ENCODE data around the gene SECTM1.

The SECTM1 gene

DNA sequence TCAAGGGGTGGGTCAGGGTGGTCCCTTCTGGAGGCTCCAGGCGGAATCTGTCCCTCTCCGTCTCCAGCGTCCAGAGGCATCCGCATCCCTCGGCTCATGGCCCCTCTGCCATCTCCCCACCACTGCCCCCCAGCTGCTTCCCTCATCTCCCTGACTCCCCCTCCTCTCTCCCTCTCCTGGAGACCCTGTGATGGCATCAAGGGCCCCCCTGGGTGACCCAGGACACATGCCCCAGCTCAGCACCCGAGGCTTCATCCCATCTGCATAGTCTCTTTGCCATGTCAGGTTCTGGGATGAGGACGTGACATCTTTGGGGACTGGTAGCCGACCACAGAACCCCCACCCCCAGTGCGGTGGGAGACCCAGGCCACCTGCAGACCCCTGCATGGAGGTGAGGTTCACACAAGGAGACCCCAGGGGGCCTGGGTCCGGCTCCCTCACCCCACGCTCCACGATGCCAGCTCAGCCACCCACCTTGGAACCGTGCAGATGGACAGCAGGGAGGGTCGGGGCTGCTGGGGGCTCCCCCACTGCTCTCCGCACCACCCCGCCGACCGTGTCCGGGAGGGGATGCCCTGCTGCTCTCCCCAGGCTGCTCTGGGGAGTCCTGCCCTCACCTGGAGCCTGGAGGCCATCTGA lies 3.8 kb downstream of the SECTM1 start:
- Mint-ChIP-seq H3K36me3 (ENCODE audit: low read depth) (no peaks in the 10 kb centered on the region), H3K27ac (no peak overlapping the region), H3K4me1 (ENCODE audit: low read depth) (peaks cover 8% of the 10 kb centered on the region), H3K9me3 (no peaks in the 10 kb centered on the region), H3K27me3 (ENCODE audit: low read depth) (peaks cover 8% of the 10 kb centered on the region), H3K4me3 (no peak overlapping the region)

DNA sequence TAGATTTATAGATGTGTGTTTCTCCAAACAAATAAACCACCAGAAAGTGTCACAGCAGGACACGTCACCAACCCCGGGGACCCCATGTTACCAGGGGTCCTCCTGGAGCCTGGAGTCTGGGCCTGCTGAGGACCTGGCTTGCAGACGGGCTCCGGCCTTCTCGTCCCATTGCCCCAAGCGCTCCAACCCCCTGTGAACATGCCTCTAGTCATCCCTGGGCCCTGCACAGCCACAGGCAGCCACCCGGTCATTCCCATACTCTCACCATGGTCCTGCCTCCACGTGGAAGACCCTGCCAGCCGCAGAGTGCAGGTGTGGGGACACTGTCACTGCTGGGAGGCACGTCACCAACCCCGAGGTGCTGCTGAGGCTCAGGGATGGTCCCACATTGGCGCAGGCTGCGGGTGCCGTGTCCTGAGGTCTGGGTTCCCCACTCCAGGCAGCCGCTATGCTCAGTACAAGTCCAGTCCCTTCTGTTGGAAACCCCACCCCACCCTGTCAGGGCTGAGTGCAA lies 4.5 kb downstream of the SECTM1 start:
- H3K36me3 Mint-ChIP-seq (ENCODE audit: low read depth) = no peaks in the 10 kb centered on the region
- H3K9me3 Mint-ChIP-seq = no peaks in the 10 kb centered on the region
- H3K27ac Mint-ChIP-seq = no peak overlapping the region
- peaks cover 8% of the 10 kb centered on the region for H3K27me3 Mint-ChIP-seq (ENCODE audit: low read depth)
- peaks cover 12% of the 10 kb centered on the region for H3K4me1 Mint-ChIP-seq (ENCODE audit: low read depth)
- no peak overlapping the region for H3K4me3 Mint-ChIP-seq

DNA sequence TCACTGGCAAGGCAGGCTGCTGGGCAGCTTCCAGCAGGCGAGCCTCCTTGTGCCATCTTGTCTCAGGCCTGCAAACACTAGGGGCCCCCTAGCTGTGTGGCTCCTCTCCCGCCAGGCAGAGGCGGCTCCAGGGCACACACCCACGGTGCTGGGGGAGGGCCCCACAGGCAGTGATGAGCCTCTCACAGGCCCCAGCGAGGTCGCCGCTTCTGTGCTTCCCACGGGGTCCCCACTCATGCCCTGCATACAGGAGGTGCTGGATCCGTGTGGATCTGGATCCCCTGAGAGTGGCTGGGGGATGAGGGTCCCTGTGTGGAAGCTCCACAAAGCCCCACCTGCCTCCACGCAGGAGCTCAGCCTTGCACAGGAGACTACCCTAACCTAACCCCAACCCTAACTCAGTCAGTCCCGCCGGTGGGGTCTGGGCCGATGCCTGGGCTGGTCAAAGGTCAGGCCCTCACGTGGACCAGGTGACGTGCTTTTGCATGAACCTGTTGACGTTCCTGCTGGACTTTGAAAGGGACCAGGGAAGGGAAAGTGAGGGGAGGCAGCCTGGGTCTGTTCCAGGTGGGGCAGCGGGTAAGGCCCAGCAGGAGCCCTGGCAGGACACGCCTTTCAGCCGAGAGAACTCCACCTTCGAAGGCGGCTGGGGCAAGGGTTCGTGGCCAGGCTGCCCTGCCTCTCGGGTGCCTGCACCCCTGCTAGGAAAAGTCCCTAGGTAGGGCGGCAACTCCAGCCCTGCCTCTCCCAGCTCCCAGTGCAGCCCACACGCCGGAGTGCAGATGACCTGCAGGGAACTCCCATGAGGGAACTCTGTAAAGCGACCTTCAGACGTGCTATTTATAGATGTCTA lies 5.2 kb downstream of the SECTM1 start:
- no peak overlapping the region for H3K4me3 Mint-ChIP-seq
- peaks cover 8% of the 10 kb centered on the region for H3K27me3 Mint-ChIP-seq (ENCODE audit: low read depth)
- H3K9me3 Mint-ChIP-seq = no peaks in the 10 kb centered on the region
- no peak overlapping the region for H3K27ac Mint-ChIP-seq
- no peaks in the 10 kb centered on the region for H3K36me3 Mint-ChIP-seq (ENCODE audit: low read depth)
- H3K4me1 Mint-ChIP-seq (ENCODE audit: low read depth) = peaks cover 14% of the 10 kb centered on the region

DNA sequence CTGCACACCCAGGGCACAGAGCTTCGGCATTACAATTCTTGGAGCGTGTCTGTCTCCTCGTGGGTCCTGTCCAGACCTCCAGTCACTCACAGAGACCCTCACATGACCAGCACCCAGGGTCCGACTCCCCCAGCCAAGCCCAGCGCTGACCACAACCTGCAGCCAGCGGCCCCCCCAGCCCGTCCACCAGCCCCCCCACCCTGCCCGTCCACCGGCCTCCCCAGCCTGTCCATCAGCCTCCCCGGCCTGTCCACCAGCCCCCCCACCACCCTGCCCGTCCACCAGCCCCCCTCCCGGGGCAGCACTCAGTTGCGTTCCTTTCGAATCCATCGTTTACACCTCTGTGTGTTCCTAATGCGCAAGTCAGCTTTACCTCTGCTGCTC lies 5.8 kb downstream of the SECTM1 start:
- no peaks in the 10 kb centered on the region for H3K36me3 Mint-ChIP-seq (ENCODE audit: low read depth)
- H3K27ac Mint-ChIP-seq = no peak overlapping the region

DNA sequence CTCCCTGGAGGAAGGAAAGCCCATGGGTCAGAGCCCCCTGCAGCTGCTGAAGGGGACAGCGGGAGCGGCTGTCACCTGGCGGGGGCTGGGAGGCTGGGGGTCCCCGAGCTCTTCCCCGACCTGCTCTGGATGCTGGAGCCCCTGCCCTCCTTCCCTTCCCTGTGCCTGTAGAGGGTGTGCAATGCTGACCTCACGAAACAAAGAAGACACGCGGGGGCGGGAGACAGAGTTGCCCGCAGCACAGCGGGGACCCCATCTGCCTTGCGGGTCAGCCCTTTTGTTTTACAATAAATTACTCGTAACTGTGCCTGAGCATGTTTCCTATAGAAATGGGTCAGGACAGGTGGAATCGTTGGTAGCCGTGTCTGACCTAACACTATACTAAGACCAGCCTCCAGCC lies 6.3 kb downstream of the SECTM1 start:
- Mint-ChIP-seq H3K4me3 (no peak overlapping the region), H3K4me1 (ENCODE audit: low read depth) (peaks cover 10% of the 10 kb centered on the region), H3K9me3 (no peaks in the 10 kb centered on the region), H3K27ac (no peak overlapping the region), H3K27me3 (ENCODE audit: low read depth) (peaks cover under 1% of the 10 kb centered on the region), H3K36me3 (ENCODE audit: low read depth) (no peaks in the 10 kb centered on the region)

More for the DNA sequence above, 5.8 kb downstream of the SECTM1 start:
- H3K27me3 Mint-ChIP-seq (ENCODE audit: low read depth) = peaks cover 5% of the 10 kb centered on the region
- H3K9me3 Mint-ChIP-seq = no peaks in the 10 kb centered on the region
- no peak overlapping the region for H3K4me3 Mint-ChIP-seq
- peaks cover 11% of the 10 kb centered on the region for H3K4me1 Mint-ChIP-seq (ENCODE audit: low read depth)

DNA sequence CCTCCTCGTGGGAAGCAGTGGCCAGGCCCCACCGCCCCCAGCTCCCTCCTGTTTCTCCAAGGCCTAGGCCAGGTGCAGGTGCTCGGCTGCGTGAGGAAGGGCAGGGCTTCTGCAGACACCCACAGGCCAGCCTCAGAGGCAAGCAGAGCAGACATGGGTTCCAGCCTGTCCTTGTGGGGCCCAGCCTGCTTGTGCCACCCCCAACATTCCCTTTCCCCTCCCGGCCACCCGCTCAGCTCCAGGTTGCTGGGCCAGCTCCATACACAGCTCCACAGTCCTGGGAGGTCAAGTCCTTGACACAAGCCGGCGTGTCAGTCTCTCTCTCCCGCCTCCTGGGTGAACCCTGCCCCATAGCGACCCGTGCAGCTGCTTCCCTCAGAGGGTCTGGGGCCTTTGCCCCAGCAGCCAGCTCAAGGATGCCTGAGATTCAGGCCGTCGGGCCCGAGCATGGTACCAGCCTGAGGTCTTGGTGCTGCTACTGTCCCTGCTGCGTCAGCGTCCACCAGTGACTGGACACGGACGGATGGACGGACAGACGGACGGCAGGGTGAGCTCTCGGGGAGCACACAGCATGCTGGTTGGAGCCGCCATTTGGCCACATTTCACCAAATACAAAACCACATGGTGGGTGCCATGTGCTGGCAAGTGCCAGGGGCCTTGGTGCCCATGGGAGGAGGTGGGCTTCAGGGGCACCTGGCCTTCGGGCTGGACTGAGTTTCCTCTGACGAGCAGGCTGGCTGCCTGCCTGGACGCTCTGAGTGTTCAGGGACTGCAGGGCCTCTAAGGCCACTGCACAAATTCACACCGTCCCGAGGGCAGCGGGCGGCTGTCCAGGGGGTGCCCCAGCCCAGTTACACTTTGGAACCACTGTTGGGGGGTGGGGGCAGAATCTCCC lies 8.0 kb downstream of the SECTM1 start:
- Mint-ChIP-seq H3K36me3 (ENCODE audit: low read depth) (peaks cover 2% of the 10 kb centered on the region), H3K27me3 (ENCODE audit: low read depth) (no peaks in the 10 kb centered on the region), H3K4me1 (ENCODE audit: low read depth) (peaks cover 16% of the 10 kb centered on the region), H3K4me3 (no peak overlapping the region), H3K9me3 (no peaks in the 10 kb centered on the region), H3K27ac (no peak overlapping the region)

DNA sequence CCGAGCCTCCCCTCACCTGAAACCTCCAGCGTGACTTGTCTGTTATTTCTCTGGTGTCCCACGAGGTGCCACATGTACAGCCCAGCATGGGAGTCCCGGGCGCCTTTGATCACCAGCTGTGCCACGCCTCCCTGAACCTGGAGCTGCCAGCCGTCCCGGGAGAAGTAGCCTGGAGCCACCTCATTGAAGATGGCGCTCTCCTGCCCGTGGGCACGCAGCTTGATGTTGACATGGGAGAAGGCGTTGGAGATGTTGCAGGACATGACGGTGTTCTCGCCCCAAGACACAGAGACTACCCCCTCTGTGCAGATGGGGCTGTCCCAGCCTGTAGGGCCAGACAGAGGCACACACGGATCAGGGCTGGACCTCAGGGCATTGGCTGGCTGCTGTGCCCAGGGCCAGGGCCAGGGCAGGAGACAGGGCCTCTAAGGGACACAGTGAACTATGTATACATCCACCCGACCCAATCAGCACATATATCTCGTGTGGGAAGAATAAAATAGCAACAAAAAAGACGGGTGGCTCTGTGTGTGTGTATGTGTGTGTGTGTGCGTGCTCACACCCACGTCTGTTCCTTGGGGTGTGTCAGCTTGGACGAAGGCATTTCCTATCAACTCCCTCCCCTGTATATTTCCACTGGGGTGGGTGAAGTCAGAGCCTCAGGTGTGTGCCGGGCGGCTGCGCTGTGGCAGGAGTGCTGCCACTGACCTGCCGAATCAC lies 8.8 kb downstream of the SECTM1 start:
- H3K27me3 Mint-ChIP-seq (ENCODE audit: low read depth) = no peaks in the 10 kb centered on the region
- H3K36me3 Mint-ChIP-seq (ENCODE audit: low read depth) = peaks cover 2% of the 10 kb centered on the region
- peak overlapping the region; percentile 45 for H3K27ac Mint-ChIP-seq
- H3K4me3 Mint-ChIP-seq = peak overlapping the region; percentile 3
- peaks cover 16% of the 10 kb centered on the region for H3K4me1 Mint-ChIP-seq (ENCODE audit: low read depth)
- H3K9me3 Mint-ChIP-seq = no peaks in the 10 kb centered on the region

DNA sequence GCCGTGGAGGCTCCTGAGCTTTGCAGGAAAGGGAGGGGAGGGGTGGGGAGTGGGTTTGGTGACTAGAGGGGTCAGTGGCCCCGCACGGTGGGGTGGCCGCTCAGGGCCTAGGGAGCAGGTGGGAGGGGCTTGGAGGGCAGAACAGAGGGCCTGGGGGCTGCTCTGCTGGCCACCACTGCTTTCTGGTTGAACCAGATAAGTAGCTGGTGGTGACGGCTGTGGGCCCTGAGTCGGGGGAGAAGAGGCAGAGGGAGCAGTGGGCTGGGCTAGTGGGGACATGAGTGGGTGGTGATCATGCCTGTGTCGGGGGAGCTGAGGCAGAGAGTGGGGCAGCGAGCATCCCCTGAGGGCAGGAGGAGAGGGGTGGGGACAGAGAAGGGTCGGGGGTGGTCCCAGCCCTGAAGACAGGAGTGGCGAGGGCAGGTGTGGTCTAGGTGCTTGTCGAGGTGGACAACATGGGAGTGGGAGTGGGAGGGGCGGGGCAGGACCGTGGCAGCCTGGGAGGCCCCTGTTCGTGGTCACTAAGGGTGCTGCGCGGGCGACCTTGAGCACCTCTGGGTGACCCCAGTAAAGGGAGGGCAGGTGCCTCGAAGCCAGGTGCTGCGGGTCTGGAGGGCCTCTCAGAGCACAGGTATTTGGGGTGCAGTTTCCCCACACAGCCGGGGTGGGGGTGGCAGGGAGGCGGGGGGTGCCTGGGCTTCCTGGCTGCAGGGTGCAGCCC lies 9.9 kb downstream of the SECTM1 start:
- no peaks in the 10 kb centered on the region for H3K27me3 Mint-ChIP-seq (ENCODE audit: low read depth)
- H3K9me3 Mint-ChIP-seq = no peaks in the 10 kb centered on the region
- H3K4me3 Mint-ChIP-seq = peak overlapping the region; percentile 5
- H3K4me1 Mint-ChIP-seq (ENCODE audit: low read depth) = peaks cover 16% of the 10 kb centered on the region
- H3K36me3 Mint-ChIP-seq (ENCODE audit: low read depth) = peaks cover 2% of the 10 kb centered on the region
- H3K27ac Mint-ChIP-seq = peak overlapping the region; percentile 26

DNA sequence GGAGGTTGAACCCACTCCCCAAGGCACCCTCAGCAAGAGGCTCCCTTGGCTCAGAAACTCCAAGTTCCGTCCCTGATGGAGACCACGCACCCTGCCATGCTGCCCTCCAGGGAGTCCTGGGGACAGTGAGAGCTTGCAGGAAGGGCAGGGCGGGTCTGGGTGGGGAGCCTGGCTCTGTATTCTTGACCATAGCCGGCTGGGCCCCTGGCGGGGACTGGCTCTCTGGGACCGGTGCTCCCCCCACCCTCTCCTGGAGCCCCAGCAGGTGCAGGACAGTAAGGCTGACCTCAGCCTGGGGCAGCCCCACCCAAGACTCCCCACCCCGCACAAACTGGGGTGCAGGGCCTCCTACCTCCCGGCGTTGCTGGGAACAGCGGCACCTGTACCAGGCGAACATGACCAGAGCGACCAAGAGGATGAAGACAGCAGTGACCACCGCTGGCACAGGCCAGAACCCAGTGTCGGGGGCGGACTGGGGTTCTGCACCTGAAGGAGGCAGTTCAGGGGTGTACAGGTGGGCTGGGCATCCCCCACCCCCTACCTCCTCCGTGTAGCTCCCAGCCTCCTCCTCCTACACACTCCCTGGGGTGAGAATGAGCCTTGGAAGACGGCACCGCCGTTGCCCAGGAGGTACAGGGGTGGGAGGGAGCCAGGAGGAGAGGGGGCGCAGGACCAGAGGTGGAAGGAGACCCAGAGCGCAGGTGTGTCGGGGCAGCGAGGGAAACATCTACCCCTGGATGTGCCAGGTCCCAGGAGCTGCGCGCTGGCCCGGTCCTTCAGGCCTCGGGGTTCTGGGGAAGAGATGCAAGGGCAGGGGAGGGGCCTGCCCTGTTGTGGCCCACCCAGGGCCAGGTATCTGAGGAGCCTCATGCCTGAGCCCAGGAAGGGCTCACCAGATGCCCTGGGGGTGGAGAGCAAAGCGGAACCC lies 10.8 kb downstream of the SECTM1 start:
- no peak overlapping the region for H3K27ac Mint-ChIP-seq
- peaks cover 16% of the 10 kb centered on the region for H3K4me1 Mint-ChIP-seq (ENCODE audit: low read depth)
- peak overlapping the region; percentile 70 for H3K4me3 Mint-ChIP-seq

DNA sequence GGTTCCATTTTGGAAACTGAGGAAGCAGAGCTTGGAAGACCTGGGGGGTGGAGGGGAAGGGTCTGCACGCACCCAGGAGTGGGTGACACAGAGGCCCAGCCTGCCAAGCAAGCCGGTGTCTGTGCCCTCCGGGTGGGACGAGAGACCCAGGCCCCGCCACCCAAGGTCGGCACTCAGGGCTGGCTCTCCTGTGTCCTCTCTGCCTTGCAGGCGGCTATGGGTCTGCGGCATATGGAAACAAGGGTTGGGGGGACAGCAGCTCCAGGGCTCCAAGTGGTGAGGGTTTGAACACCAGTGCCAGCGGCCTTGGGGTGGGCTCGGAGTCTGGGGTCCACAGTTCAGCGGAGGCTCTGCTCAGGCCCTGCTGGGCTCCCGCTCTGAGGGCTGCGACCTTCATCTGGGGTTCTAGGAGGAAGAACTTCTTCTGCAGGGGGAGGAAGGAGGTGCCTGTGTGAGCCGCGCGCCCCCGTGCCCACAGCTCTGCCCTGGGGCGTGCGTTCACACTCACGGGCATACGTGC lies 11.6 kb downstream of the SECTM1 start:
- Mint-ChIP-seq H3K4me1 (ENCODE audit: low read depth) (peaks cover 18% of the 10 kb centered on the region), H3K27me3 (ENCODE audit: low read depth) (no peaks in the 10 kb centered on the region), H3K9me3 (no peaks in the 10 kb centered on the region), H3K4me3 (peak overlapping the region; percentile 70), H3K27ac (peak overlapping the region; percentile 69), H3K36me3 (ENCODE audit: low read depth) (peaks cover 2% of the 10 kb centered on the region)

More for the DNA sequence above, 10.8 kb downstream of the SECTM1 start:
- no peaks in the 10 kb centered on the region for H3K9me3 Mint-ChIP-seq
- no peaks in the 10 kb centered on the region for H3K27me3 Mint-ChIP-seq (ENCODE audit: low read depth)
- H3K36me3 Mint-ChIP-seq (ENCODE audit: low read depth) = peaks cover 2% of the 10 kb centered on the region

DNA sequence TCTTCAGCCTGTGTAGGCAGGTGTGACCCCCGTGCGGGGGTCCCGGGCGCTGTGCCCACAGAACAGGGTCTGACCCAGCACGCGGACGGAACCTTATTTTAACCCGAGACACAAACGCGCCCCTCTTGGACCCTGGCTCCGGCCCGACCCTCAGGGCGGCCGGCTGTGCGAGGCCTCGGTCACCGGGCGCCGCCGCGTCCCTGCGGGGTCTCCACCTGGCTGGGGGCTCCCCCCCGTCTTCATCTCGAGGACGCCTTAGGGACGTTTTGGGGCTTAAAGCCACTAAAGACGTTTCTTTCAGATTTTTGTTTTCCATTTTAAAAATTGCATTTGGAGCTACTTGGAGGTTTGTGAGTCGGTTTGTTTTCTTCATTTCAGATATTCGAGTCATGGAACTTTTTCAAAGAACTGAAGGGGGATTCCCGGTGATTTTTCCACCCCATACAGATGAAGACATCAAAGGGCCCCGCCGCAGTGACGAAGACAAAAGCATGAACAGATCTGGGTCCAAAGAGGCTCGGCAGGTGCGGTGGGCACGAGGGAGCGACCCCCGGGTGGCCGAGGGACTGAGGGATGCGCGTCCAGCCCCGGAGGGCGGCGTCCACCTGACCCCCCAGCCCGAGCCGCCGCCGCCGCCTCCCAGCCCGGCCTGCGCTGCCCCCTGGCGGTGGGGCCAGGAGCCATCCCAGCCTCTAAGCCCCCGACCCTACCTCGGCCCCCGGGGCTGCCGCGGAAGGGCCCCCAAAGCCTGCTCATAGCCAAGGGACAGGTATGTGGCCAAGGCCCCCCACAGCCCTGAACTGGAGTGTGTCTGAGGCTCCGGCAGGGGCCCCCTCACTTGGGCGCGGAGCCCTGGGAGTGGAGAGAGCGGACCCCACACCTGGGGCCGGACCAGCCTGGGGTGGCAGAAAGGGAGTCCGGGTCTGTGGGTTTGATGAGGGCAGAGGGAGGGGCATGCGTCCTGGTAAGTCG lies 12.3 kb downstream of the SECTM1 start:
- Mint-ChIP-seq H3K27ac (peak overlapping the region; percentile 87), H3K36me3 (ENCODE audit: low read depth) (peaks cover 2% of the 10 kb centered on the region), H3K27me3 (ENCODE audit: low read depth) (no peaks in the 10 kb centered on the region), H3K4me1 (ENCODE audit: low read depth) (peaks cover 16% of the 10 kb centered on the region), H3K9me3 (no peaks in the 10 kb centered on the region), H3K4me3 (peak overlapping the region; percentile 72)

Data from T-helper 1 cell treated with Interleukin-12 subunit alpha and Interleukin-12 subunit beta and Interleukin-4 antibody, amounts not matched to agents 30 μg/mL and 1 μg/mL, for 36 hours (primary cell).